Activated B cell treated with CpG ODN at 0.5 μM for 24 hours (primary cell): ENCODE results near the gene C1QTNF12. TPM values are rescaled to one million over a fixed set of nuclear protein-coding genes. Genes with fewer than 3 reads are reported as not detected.

Source experiments
- ATAC-seq: fragments of 200-7000 bp; cut with Tn5 transposase; one replicate; pipeline ENCODE4 v1.10.0; 2021; ENCODE audit warnings: low read depth, mild to moderate bottlenecking, moderate library complexity
- CTCF ChIA-PET: fragments of 350-600 bp; sonication (Branson Sonifier 250); formaldehyde crosslinking; loops from one replicate; lab custom pipeline; 2021; ENCODE audit warnings: antibody characterized with exemption; lab: Charles Lee
- POLR2A ChIA-PET: fragments of 350-600 bp; sonication (Branson Sonifier 250); formaldehyde crosslinking; loops from one replicate; lab custom pipeline; 2021; ENCODE audit warnings: antibody characterized with exemption; lab: Charles Lee
- DNase-seq: peaks from one replicate; pipeline ENCODE4 v3.0.0; 2022
- H3K27ac Mint-ChIP-seq: one replicate; pipeline ENCODE4 v1.8.0; 2020; ENCODE audit warnings: mixed read lengths
- H3K27me3 Mint-ChIP-seq: one replicate; pipeline ENCODE4 v1.8.0; 2021; ENCODE audit warnings: mixed read lengths
- H3K36me3 Mint-ChIP-seq: one replicate; pipeline ENCODE4 v1.8.0; 2021; ENCODE audit warnings: low read depth, mixed read lengths
- H3K4me1 Mint-ChIP-seq: one replicate; pipeline ENCODE4 v1.8.0; 2021; ENCODE audit warnings: mixed read lengths
- H3K4me3 Mint-ChIP-seq: one replicate; pipeline ENCODE4 v1.8.0; 2020; ENCODE audit warnings: mild to moderate bottlenecking, mixed read lengths
- H3K9me3 Mint-ChIP-seq: one replicate; pipeline ENCODE4 v1.8.0; 2020; ENCODE audit warnings: mixed read lengths
- CTCF ChIP-seq: fragments of 200-600 bp; IDR thresholded peaks from one replicate; pipeline ENCODE4 v1.8.0; 2022; ENCODE audit warnings: antibody characterized with exemption, mild to moderate bottlenecking
- intact Hi-C: fragments of 100-400 bp; cut with micrococcal nuclease; formaldehyde crosslinking; loops from one replicate; pipeline ENCODE4 v1.15.1; 2024
- total RNA-seq: library from RNA; stranded (reverse); gene quantifications from 2 replicates; pipeline ENCODE4 v1.2.3, GENCODE V29; 2022

C1QTNF12 gene
- total RNA-seq, 1 donor from 2014 or later, result 2.5 TPM

- TF ChIP-seq CTCF, result no peak
- Mint-ChIP-seq H3K27ac (no peak overlapping the region), H3K9me3 (no peaks in the 10 kb centered on the region), H3K27me3 (no peaks in the 10 kb centered on the region), H3K4me1 (peaks cover 14% of the 10 kb centered on the region), H3K4me3 (no peak overlapping the region), H3K36me3 (peaks cover 4% of the 10 kb centered on the region)
- intact Hi-C loops, result no loop called here
- DNase-seq (no peak), ATAC-seq (no peak)
- ChIA-PET CTCF (no interaction called here), POLR2A (interaction anchor here (1.1 to 1.7 kb wide), 2 partner anchors 27 to 176 kb away, joined by 3 to 4 read pairs; no protein-coding TSS in a partner anchor)
Observed at GRCh38 chr1:1239614-1240347, 6.7 kb downstream of the C1QTNF12 start.

- H3K36me3 Mint-ChIP-seq, result peaks cover 9% of the 10 kb centered on the region
- intact Hi-C loops, result no loop called here
- DNase-seq (no peak), ATAC-seq (no peak)
- no peak overlapping the region for H3K27ac Mint-ChIP-seq
- H3K27me3 Mint-ChIP-seq, result no peaks in the 10 kb centered on the region
- ChIA-PET CTCF (no interaction called here), POLR2A (interaction anchor here (0.6 to 1.7 kb wide), 3 partner anchors 26 to 175 kb away, joined by 3 to 4 read pairs (median 4); no protein-coding TSS in a partner anchor)
- peaks cover 19% of the 10 kb centered on the region for H3K4me1 Mint-ChIP-seq
- no peak for TF ChIP-seq CTCF
- H3K9me3 Mint-ChIP-seq, result no peaks in the 10 kb centered on the region
- no peak overlapping the region for H3K4me3 Mint-ChIP-seq
Observed at GRCh38 chr1:1239227-1239613, 7.3 kb downstream of the C1QTNF12 start.

GRCh38 chr1:1238702-1239178 lies 7.8 kb downstream of the C1QTNF12 start:
- intact Hi-C loops, result no loop called here
- ATAC-seq (no peak), DNase-seq (no peak)
- Mint-ChIP-seq H3K27me3 (no peaks in the 10 kb centered on the region), H3K36me3 (peaks cover 14% of the 10 kb centered on the region), H3K4me3 (no peak overlapping the region), H3K27ac (no peak overlapping the region), H3K9me3 (no peaks in the 10 kb centered on the region), H3K4me1 (peaks cover 24% of the 10 kb centered on the region)
- TF ChIP-seq CTCF, result no peak
- ChIA-PET POLR2A (interaction anchor here (0.6 to 1.7 kb wide), 5 partner anchors 26 to 175 kb away, joined by 3 to 6 read pairs (median 4); no protein-coding TSS in a partner anchor), CTCF (interaction anchor here (2.1 kb wide), 1 partner anchor 116 kb away, joined by 12 read pairs; no protein-coding TSS in a partner anchor)

GRCh38 chr1:1237874-1238701 lies 8.4 kb downstream of the C1QTNF12 start:
- Mint-ChIP-seq H3K27ac (no peak overlapping the region), H3K36me3 (peaks cover 18% of the 10 kb centered on the region), H3K27me3 (no peaks in the 10 kb centered on the region), H3K4me3 (peak overlapping the region; percentile 32), H3K9me3 (no peaks in the 10 kb centered on the region), H3K4me1 (peaks cover 28% of the 10 kb centered on the region)
- intact Hi-C loops, result no loop called here
- CTCF ChIA-PET, result interaction anchor here (2.1 kb wide), 1 partner anchor 116 kb away, joined by 12 read pairs; no protein-coding TSS in a partner anchor
- TF ChIP-seq CTCF, result no peak
- DNase-seq (no peak), ATAC-seq (peak; percentile 66)
- POLR2A ChIA-PET, result interaction anchor here (0.9 to 1.5 kb wide), 2 partner anchors 100 to 116 kb away, joined by 3 to 6 read pairs; no protein-coding TSS in a partner anchor
